OCI-LY1 (cell line): ENCODE data around the gene AFTPH.
A peak's percentile ranks its signal among the peaks of the same experiment; 100 is the strongest.

Experiments used
- H2AFZ ChIP-seq: fragments of 200-600 bp; sonication (generic), shearing (Covaris generic); 2 replicates; pipeline ENCODE4 v1.6.0; 2014; ENCODE audit warnings: antibody characterized with exemption, mild to moderate bottlenecking, low read length
- H3F3A ChIP-seq: fragments of 200-600 bp; sonication (generic), shearing (Covaris generic); 2 replicates; pipeline ENCODE4 v1.6.0; 2014; ENCODE audit warnings: mild to moderate bottlenecking, antibody characterized with exemption, low read length, moderate library complexity; ENCODE audit not compliant: insufficient read depth
- H3K27ac ChIP-seq: fragments of 200-600 bp; sonication (generic); 2 replicates; pipeline ENCODE4 v1.5.1; 2014; ENCODE audit warnings: low read length, mixed run types, mild to moderate bottlenecking, low read depth; ENCODE audit not compliant: poor library complexity, severe bottlenecking
- H3K27me3 ChIP-seq: fragments of 200-600 bp; sonication (generic); 2 replicates; pipeline ENCODE4 v1.6.0; 2014; ENCODE audit warnings: antibody characterized with exemption, mild to moderate bottlenecking, low read length, moderate library complexity; ENCODE audit not compliant: insufficient read depth
- H3K36me3 ChIP-seq: fragments of 200-600 bp; sonication (generic); 2 replicates; pipeline ENCODE4 v1.6.1; 2014; ENCODE audit warnings: mild to moderate bottlenecking, antibody characterized with exemption, low read length, moderate library complexity, mixed read lengths; ENCODE audit not compliant: insufficient read depth
- H3K4me1 ChIP-seq: fragments of 200-600 bp; sonication (generic); 2 replicates; pipeline ENCODE4 v1.5.1; 2014; ENCODE audit warnings: mild to moderate bottlenecking, low read length, moderate library complexity; ENCODE audit not compliant: insufficient read depth, severe bottlenecking
- H3K4me2 ChIP-seq: fragments of 200-600 bp; sonication (generic), shearing (Covaris generic); 2 replicates; pipeline ENCODE4 v1.6.1; 2014; ENCODE audit warnings: low read length
- H3K4me3 ChIP-seq: fragments of 200-600 bp; sonication (generic); 2 replicates; pipeline ENCODE4 v1.5.1; 2014; ENCODE audit warnings: low read length, low read depth, mild to moderate bottlenecking, mixed read lengths; ENCODE audit not compliant: poor library complexity, severe bottlenecking
- H3K79me2 ChIP-seq: fragments of 200-600 bp; shearing (Covaris generic); 2 replicates; pipeline ENCODE4 v1.6.1; 2016; ENCODE audit warnings: mixed run types, low read length, mixed read lengths; ENCODE audit not compliant: insufficient read depth
- H3K9ac ChIP-seq: fragments of 200-600 bp; sonication (generic), shearing (Covaris generic); 2 replicates; pipeline ENCODE4 v1.6.1; 2014; ENCODE audit warnings: mild to moderate bottlenecking, low read length, mixed read lengths
- H3K9me2 ChIP-seq: fragments of 200-600 bp; sonication (generic), shearing (Covaris generic); 2 replicates; pipeline ENCODE4 v1.6.1; 2014; ENCODE audit warnings: low read depth, mild to moderate bottlenecking, low read length, mixed read lengths
- H3K9me3 ChIP-seq: fragments of 200-600 bp; shearing (Covaris generic); 2 replicates; pipeline ENCODE4 v1.6.1; 2014; ENCODE audit warnings: low read length, mixed read lengths
- H4K20me1 ChIP-seq: fragments of 200-600 bp; sonication (generic), shearing (Covaris generic); 2 replicates; pipeline ENCODE4 v1.6.0; 2016; ENCODE audit warnings: mild to moderate bottlenecking, low read length; ENCODE audit not compliant: insufficient read depth
- EZH2 ChIP-seq: fragments of 200-600 bp; sonication (generic), shearing (Covaris generic); IDR thresholded peaks from 2 replicates; pipeline ENCODE4 v1.8.0; 2017; ENCODE audit warnings: borderline replicate concordance, mixed run types, mild to moderate bottlenecking, antibody characterized with exemption, low read length, moderate library complexity, mixed read lengths
- TF ChIP-seq, protein P1 (sequence below): fragments of 200-600 bp; sonication (generic), shearing (Covaris generic); IDR thresholded peaks from 2 replicates; pipeline ENCODE4 v1.5.1; 2017; ENCODE audit warnings: mild to moderate bottlenecking, antibody characterized with exemption, low read length, moderate library complexity, mixed read lengths

Gene AFTPH

DNA sequence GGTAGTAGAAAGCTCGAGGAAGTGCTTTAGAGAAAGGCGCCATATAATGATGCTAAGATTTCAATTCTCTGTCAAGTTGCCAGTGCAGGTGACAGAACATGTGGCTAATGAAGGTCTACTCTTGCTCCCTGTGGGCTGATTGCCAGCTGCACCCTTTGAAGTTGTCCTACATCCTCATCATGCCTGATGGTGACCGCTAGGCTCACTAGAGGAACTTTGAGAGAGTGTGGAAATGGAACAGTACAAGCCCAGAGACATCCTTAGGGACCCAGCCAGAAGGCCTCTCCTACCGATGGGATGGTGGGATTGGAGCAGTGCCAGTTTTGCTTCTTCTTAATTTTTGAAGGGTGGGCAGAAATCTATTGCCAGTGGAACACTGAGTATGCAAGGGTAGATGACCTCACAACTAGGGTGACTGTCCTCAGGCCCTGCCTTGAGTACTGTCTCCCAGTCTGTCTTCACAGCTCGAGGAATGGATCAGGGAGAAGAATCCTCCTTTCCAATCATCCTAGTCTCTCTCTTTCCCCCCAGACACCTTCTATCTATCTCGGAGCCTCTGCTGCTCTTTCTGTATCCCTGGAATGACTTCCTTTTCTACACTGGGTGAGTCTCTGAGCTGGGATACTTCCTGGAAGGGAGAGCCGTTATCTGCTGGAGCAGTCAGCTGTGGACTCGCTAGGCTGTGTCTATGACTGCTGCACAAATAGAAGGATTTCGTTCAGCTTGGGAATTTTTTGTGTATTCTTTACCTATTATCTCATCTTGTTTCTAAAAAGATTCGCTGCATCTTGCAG is 36.7 kb upstream of the AFTPH start:
- Histone ChIP-seq H3K27me3 (peaks cover 8% of the 10 kb centered on the region; the same call in 1 of the 2 replicates), H3K9me3 (no peaks in the 10 kb centered on the region), H3K79me2 (no peaks in the 10 kb centered on the region), H3K9me2 (no peaks in the 10 kb centered on the region), H3K4me3 (no peak overlapping the region), H2AFZ (no peak overlapping the region), H4K20me1 (no peaks in the 10 kb centered on the region), H3K9ac (no peak overlapping the region), H3K4me2 (no peak overlapping the region), H3K4me1 (no peaks in the 10 kb centered on the region), H3F3A (no peaks in the 10 kb centered on the region), H3K36me3 (no peaks in the 10 kb centered on the region), H3K27ac (no peak overlapping the region)
- TF ChIP-seq EZH2: no peak
- TF ChIP-seq, protein P1, sequence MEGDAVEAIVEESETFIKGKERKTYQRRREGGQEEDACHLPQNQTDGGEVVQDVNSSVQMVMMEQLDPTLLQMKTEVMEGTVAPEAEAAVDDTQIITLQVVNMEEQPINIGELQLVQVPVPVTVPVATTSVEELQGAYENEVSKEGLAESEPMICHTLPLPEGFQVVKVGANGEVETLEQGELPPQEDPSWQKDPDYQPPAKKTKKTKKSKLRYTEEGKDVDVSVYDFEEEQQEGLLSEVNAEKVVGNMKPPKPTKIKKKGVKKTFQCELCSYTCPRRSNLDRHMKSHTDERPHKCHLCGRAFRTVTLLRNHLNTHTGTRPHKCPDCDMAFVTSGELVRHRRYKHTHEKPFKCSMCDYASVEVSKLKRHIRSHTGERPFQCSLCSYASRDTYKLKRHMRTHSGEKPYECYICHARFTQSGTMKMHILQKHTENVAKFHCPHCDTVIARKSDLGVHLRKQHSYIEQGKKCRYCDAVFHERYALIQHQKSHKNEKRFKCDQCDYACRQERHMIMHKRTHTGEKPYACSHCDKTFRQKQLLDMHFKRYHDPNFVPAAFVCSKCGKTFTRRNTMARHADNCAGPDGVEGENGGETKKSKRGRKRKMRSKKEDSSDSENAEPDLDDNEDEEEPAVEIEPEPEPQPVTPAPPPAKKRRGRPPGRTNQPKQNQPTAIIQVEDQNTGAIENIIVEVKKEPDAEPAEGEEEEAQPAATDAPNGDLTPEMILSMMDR: no peak

DNA sequence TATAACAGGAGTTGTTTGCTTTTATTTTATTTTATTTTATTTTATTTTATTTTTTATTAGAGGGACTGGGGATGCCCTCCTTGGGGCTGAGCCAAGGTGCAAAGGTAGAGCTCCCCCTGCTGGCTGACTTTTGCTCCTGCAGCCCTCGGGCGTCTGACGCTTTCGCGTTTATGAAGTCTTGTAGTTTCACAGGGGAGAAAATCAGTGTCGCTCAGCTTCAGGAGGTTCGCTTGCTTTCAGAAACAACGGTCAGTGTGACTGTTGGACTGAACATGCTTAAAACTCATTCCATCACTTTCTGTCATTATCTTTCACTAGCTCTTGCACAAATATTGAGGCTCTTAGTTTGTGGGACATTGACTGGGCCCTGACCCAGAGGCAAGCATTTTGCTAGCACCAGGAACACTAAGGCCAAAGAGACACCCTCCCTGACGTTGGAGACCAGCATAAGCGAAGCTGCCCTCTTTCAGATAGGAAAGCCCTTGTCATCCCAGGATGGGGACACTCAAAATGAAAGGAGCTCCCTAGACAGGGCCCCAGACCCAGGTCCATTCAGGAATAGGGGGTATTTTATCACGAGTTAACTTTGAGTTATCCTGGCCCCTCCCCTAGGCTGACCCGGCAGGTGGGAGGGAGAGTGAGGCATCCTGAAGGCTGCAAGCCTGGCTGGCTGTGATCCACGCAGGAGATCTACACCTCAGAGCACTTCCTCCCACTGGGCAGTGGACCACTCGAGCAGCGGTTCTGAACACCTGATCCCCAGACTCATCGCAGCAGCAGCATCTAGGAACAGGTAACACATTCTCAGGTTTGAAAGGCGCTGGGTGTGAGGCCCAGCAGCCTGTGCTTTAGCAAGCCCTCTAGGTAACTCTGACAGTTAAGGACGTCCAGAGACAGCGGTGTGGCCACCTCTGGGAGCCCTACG is 35.8 kb upstream of the AFTPH start:
- Histone ChIP-seq H3K4me3 (no peak overlapping the region), H3K27ac (no peak overlapping the region), H4K20me1 (no peaks in the 10 kb centered on the region), H3K4me2 (no peak overlapping the region), H3K27me3 (peaks cover 8% of the 10 kb centered on the region; the same call in 1 of the 2 replicates), H3K36me3 (no peaks in the 10 kb centered on the region), H3K9ac (no peak overlapping the region), H3K4me1 (no peaks in the 10 kb centered on the region), H3K79me2 (no peaks in the 10 kb centered on the region), H3F3A (no peaks in the 10 kb centered on the region), H3K9me2 (no peaks in the 10 kb centered on the region), H3K9me3 (no peaks in the 10 kb centered on the region), H2AFZ (no peak overlapping the region)
- TF ChIP-seq EZH2: no peak
- TF ChIP-seq, protein P1: peak; percentile 71

DNA sequence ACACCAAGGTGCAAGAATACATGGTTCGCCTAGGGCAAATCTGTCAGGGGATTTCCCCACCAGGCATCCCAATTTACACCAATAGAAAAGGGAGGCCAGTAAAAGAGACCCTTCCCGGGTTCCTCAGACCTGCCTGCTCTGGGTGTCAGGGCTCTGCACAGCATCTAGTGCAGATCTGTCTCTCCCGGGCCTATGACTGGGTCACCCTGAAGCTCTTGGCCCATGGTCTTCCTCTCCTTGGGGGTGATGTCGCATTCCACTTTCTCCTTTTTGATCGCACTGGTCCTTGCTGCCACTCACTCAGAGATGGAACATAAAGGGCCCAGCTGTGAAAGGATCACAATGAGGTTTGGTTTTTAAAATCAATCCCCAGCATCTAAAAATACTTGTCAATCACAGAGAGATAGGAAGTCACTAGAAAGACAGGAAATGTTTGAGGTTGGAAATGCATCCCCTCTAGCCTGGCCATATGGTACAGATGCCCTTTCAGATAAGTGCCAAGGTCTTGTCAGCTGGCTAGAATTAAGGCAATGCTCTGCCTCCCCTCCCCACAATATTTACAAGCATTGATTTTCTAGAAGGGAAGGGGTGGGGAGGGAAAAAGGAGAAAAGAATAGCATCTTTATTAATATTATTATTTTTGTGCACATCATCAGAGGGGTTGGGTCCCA is 34.9 kb upstream of the AFTPH start:
- no peaks in the 10 kb centered on the region for H3K4me1 ChIP-seq
- no peaks in the 10 kb centered on the region for H3K36me3 ChIP-seq
- no peak overlapping the region for H3K4me2 ChIP-seq
- H3F3A ChIP-seq: no peaks in the 10 kb centered on the region
- H3K9ac ChIP-seq: no peak overlapping the region
- H3K27me3 ChIP-seq: peaks cover 8% of the 10 kb centered on the region; the same call in 1 of the 2 replicates
- no peaks in the 10 kb centered on the region for H3K79me2 ChIP-seq
- H3K9me2 ChIP-seq: no peaks in the 10 kb centered on the region
- no peak overlapping the region for H2AFZ ChIP-seq
- no peaks in the 10 kb centered on the region for H4K20me1 ChIP-seq
- no peak overlapping the region for H3K27ac ChIP-seq
- TF ChIP-seq, protein P1: no peak
- no peak for TF ChIP-seq EZH2
- no peak overlapping the region for H3K4me3 ChIP-seq
- H3K9me3 ChIP-seq: no peaks in the 10 kb centered on the region
